HepG2 (cell line): ENCODE data around the gene SETD5. TPM values are rescaled to one million over a fixed set of nuclear protein-coding genes. Genes with fewer than 3 reads are reported as not detected.

Source experiments
- AFF4 ChIP-seq: sonication (generic); formaldehyde crosslinking; IDR thresholded peaks from 2 replicates; pipeline ENCODE4 v1.4.0; 2020; ENCODE audit warnings: missing genetic modification reagents
- EHMT2 ChIP-seq: fragments of 200-600 bp; sonication (generic); IDR thresholded peaks from 2 replicates; pipeline ENCODE4 v1.7.0; 2017; ENCODE audit warnings: antibody characterized with exemption, low read depth, low read length, borderline replicate concordance
- GATAD2A ChIP-seq: IDR thresholded peaks from 2 replicates; pipeline ENCODE4 v1.6.1; 2016
- HDAC2 ChIP-seq: sonication (generic); formaldehyde crosslinking; IDR thresholded peaks from 2 replicates; pipeline ENCODE4 v1.4.0; 2020; ENCODE audit warnings: missing genetic modification reagents
- HMG20A ChIP-seq: IDR thresholded peaks from 2 replicates; pipeline ENCODE4 v1.6.1; 2016; ENCODE audit warnings: borderline replicate concordance
- KAT7 ChIP-seq: IDR thresholded peaks from 2 replicates; pipeline ENCODE4 v1.6.1; 2018; ENCODE audit warnings: borderline replicate concordance, missing compliant biosample characterization
- KAT8 ChIP-seq: IDR thresholded peaks from 2 replicates; pipeline ENCODE4 v1.6.1; 2016; ENCODE audit warnings: missing genetic modification reagents, missing compliant biosample characterization
- LBX2 ChIP-seq: sonication (generic); formaldehyde crosslinking; IDR thresholded peaks from 2 replicates; pipeline ENCODE4 v1.5.0; 2020; ENCODE audit warnings: missing genetic modification reagents, mild to moderate bottlenecking, borderline replicate concordance
- PBX2 ChIP-seq: IDR thresholded peaks from 2 replicates; pipeline ENCODE4 v1.6.1; 2016; ENCODE audit warnings: control low read depth
- RFXANK ChIP-seq: IDR thresholded peaks from 2 replicates; pipeline ENCODE4 v1.6.1; 2016
- SIX4 ChIP-seq: sonication (generic); formaldehyde crosslinking; IDR thresholded peaks from 2 replicates; pipeline ENCODE4 v1.4.0; 2020; ENCODE audit warnings: missing genetic modification reagents
- SPEN ChIP-seq: sonication (generic); formaldehyde crosslinking; IDR thresholded peaks from 2 replicates; pipeline ENCODE4 v1.5.1; 2020; ENCODE audit warnings: low read depth, mild to moderate bottlenecking, missing genetic modification reagents
- THRA ChIP-seq: sonication (generic); formaldehyde crosslinking; IDR thresholded peaks from 2 replicates; pipeline ENCODE4 v1.4.0; 2020; ENCODE audit warnings: missing genetic modification reagents, borderline replicate concordance
- ZBTB2 ChIP-seq: sonication (generic); formaldehyde crosslinking; IDR thresholded peaks from 2 replicates; pipeline ENCODE4 v1.8.0; 2022; ENCODE audit warnings: low read depth, missing genetic modification reagents
- ZNF253 ChIP-seq: sonication (generic); formaldehyde crosslinking; IDR thresholded peaks from 2 replicates; pipeline ENCODE4 v1.8.0; 2022; ENCODE audit warnings: mild to moderate bottlenecking, missing genetic modification reagents, borderline replicate concordance
- ZNF460 ChIP-seq: sonication (generic); formaldehyde crosslinking; IDR thresholded peaks from 2 replicates; pipeline ENCODE4 v1.5.1; 2020; ENCODE audit warnings: missing genetic modification reagents, mild to moderate bottlenecking, borderline replicate concordance
- ZNF569 ChIP-seq: sonication (generic); formaldehyde crosslinking; IDR thresholded peaks from 2 replicates; pipeline ENCODE4 v1.5.0; 2020; ENCODE audit warnings: mild to moderate bottlenecking, missing genetic modification reagents, moderate library complexity, borderline replicate concordance
- ZNF670 ChIP-seq: sonication (generic); formaldehyde crosslinking; IDR thresholded peaks from 2 replicates; pipeline ENCODE4 v1.8.0; 2022; ENCODE audit warnings: mild to moderate bottlenecking, missing genetic modification reagents, borderline replicate concordance
- ZNF768 ChIP-seq: sonication (generic); formaldehyde crosslinking; IDR thresholded peaks from 2 replicates; pipeline ENCODE4 v1.4.0; 2020; ENCODE audit warnings: missing genetic modification reagents
- ZNF781 ChIP-seq: sonication (generic); formaldehyde crosslinking; IDR thresholded peaks from 2 replicates; pipeline ENCODE4 v1.5.1; 2020; ENCODE audit warnings: borderline replicate concordance, mild to moderate bottlenecking, missing genetic modification reagents; ENCODE audit errors: not compliant biosample characterization
- ZNF784 ChIP-seq: sonication (generic); formaldehyde crosslinking; IDR thresholded peaks from 2 replicates; pipeline ENCODE4 v1.5.1; 2020; ENCODE audit warnings: missing genetic modification reagents, mild to moderate bottlenecking, borderline replicate concordance
- polyA plus RNA-seq, 8 experiments: library from polyadenylated mRNA; depleted of rRNA in 3 of 8; stranded (reverse) in 7 of 8; unstranded in 1 of 8; fragments of >200 nt; fragmentation: Illumina TruSeq in 4 of 8; extraction: Trizol in 4 of 8; gene quantifications; 2 replicates each; pipeline versions ENCODE4 v1.2.1 to v1.2.3, GENCODE V29; 2011 to 2016; ENCODE audit warnings: low read depth in 4 of 8, missing spikeins in 1 of 8, mixed read lengths in 1 of 8; ENCODE audit not compliant: insufficient read depth in 1 of 8
- total RNA-seq, 5 experiments: library from RNA; depleted of rRNA; stranded (reverse); fragments of >200 nt; fragmentation: Illumina TruSeq; extraction: Trizol; gene quantifications; 2 replicates each; pipeline ENCODE4 v1.2.3, GENCODE V29; 2016; ENCODE audit warnings: low read depth in 1 of 5

The SETD5 gene
- total and polyA plus RNA-seq, 2 of the 13 experiments (the other 11 are each of a cell fraction or from before 2014, with no cell fraction given), result 46.8 to 95.8 TPM

- TF ChIP-seq ZNF784 (CRISPR knock-in tag) (no peak; the same call in 1 of the 2 replicates), ZNF569 (CRISPR knock-in tag) (no peak), HMG20A (no peak), RFXANK (CRISPR knock-in tag) (0 out of 2 replicates have a peak, but pooled peaks have one; percentile 37), ZNF460 (CRISPR knock-in tag) (no peak), PBX2 (CRISPR knock-in tag) (no peak; the same call in 1 of the 2 replicates), GATAD2A (no peak), HDAC2 (CRISPR knock-in tag) (no peak), KAT7 (no peak), EHMT2 (no peak), ZNF768 (CRISPR knock-in tag) (peak; percentile 62; the same call in 1 of the 2 replicates), ZNF781 (no peak), SPEN (0 out of 2 replicates have a peak, but pooled peaks have one; percentile 9), ZNF253 (CRISPR knock-in tag) (no peak), AFF4 (CRISPR knock-in tag) (no peak), THRA (CRISPR knock-in tag) (no peak), LBX2 (no peak), ZBTB2 (CRISPR knock-in tag) (peak; percentile 89), ZNF670 (CRISPR knock-in tag) (no peak), SIX4 (CRISPR knock-in tag) (no peak), KAT8 (CRISPR knock-in tag) (peak; percentile 6; the same call in 1 of the 2 replicates)
Observed at GRCh38 chr3:9397332-9397905, at the start of gene SETD5 (continued).
